Neural cell (in vitro differentiated cells): ENCODE measurements around the gene PLA2G12A. TPM values are rescaled to one million over a fixed set of nuclear protein-coding genes. Genes with fewer than 3 reads are reported as not detected.

Experiments used
- H2AFZ ChIP-seq: fragments of 200-600, 300-800 bp; sonication (generic), shearing (Covaris generic); 2 replicates; pipeline ENCODE4 v1.6.0; 2014; ENCODE audit warnings: low read depth, mild to moderate bottlenecking, antibody characterized with exemption, low read length, moderate library complexity
- H3F3A ChIP-seq: fragments of 200-600 bp; shearing (Covaris generic); 2 replicates; pipeline ENCODE4 v1.6.1; 2016; ENCODE audit warnings: mild to moderate bottlenecking, moderate library complexity, mixed read lengths, antibody characterized with exemption, low read length; ENCODE audit not compliant: insufficient read depth, poor library complexity, severe bottlenecking
- H3K27ac ChIP-seq: fragments of 200-600, 300-800 bp; sonication (generic), shearing (Covaris generic); 2 replicates; pipeline ENCODE4 v1.5.1; 2014; ENCODE audit warnings: mild to moderate bottlenecking, low read length, moderate library complexity
- H3K27me3 ChIP-seq: fragments of 300-800, 200-600 bp; sonication (generic), shearing (Covaris generic); 2 replicates; pipeline ENCODE4 v1.6.0; 2014; ENCODE audit warnings: mild to moderate bottlenecking, low read depth, low read length, moderate library complexity; ENCODE audit not compliant: insufficient read depth
- H3K36me3 ChIP-seq: fragments of 300-800, 200-600 bp; sonication (generic), shearing (Covaris generic); 2 replicates; pipeline ENCODE4 v1.5.1; 2014; ENCODE audit warnings: mild to moderate bottlenecking, antibody characterized with exemption, low read length, moderate library complexity; ENCODE audit not compliant: insufficient read depth
- H3K4me2 ChIP-seq: fragments of 300-800, 200-600 bp; sonication (generic), shearing (Covaris generic); 2 replicates; pipeline ENCODE4 v1.6.0; 2014; ENCODE audit warnings: mild to moderate bottlenecking, low read length
- H3K4me3 ChIP-seq: fragments of 300-800, 200-600 bp; sonication (generic), shearing (Covaris generic); 2 replicates; pipeline ENCODE4 v1.5.1; 2014; ENCODE audit warnings: mild to moderate bottlenecking, low read length, moderate library complexity
- H3K79me2 ChIP-seq: fragments of 200-600 bp; shearing (Covaris generic); replicated peaks from 2 replicates; pipeline ENCODE4 v1.6.0; 2014; ENCODE audit warnings: mild to moderate bottlenecking, low read length, moderate library complexity; ENCODE audit not compliant: insufficient read depth
- H3K9ac ChIP-seq: fragments of 300-800, 200-600 bp; sonication (generic), shearing (Covaris generic); 2 replicates; pipeline ENCODE4 v1.6.1; 2016; ENCODE audit warnings: mild to moderate bottlenecking, low read length, mixed read lengths
- H3K9me2 ChIP-seq: fragments of 200-600 bp; shearing (Covaris generic); 2 replicates; pipeline ENCODE4 v1.6.1; 2016; ENCODE audit warnings: mild to moderate bottlenecking, low read length, mixed read lengths; ENCODE audit not compliant: insufficient read depth
- H3K9me3 ChIP-seq: fragments of 200-600, 300-800 bp; sonication (generic), shearing (Covaris generic); 2 replicates; pipeline ENCODE4 v1.6.1; 2016; ENCODE audit warnings: mild to moderate bottlenecking, mixed run types, low read length, moderate library complexity, mixed read lengths
- H4K20me1 ChIP-seq: fragments of 200-600 bp; shearing (Covaris generic); 2 replicates; pipeline ENCODE4 v1.6.1; 2016; ENCODE audit warnings: mild to moderate bottlenecking, mixed run types; ENCODE audit not compliant: insufficient read depth
- EP300 ChIP-seq: fragments of 450-650 bp; conservative IDR thresholded peaks from 2 replicates; pipeline ENCODE4 v1.6.1; 2014; ENCODE audit warnings: antibody characterized with exemption, mild to moderate bottlenecking, moderate library complexity; ENCODE audit not compliant: poor library complexity, severe bottlenecking
- EZH2 ChIP-seq: fragments of 200-600, 300-800 bp; shearing (Covaris generic), sonication (generic); IDR thresholded peaks from 2 replicates; pipeline ENCODE4 v1.6.1; 2014; ENCODE audit warnings: antibody characterized with exemption, low read length, borderline replicate concordance, mild to moderate bottlenecking; ENCODE audit not compliant: insufficient read depth, poor library complexity, severe bottlenecking
- MXI1 ChIP-seq: fragments of 450-650 bp; conservative IDR thresholded peaks from 2 replicates; pipeline ENCODE4 v1.6.1; 2014; ENCODE audit warnings: antibody characterized with exemption, mild to moderate bottlenecking; ENCODE audit not compliant: poor library complexity, severe bottlenecking
- POLR2AphosphoS5 ChIP-seq: IDR thresholded peaks from 2 replicates; pipeline ENCODE4 v1.6.1; 2012
- RAD21 ChIP-seq: fragments of 450-650 bp; conservative IDR thresholded peaks from 2 replicates; pipeline ENCODE4 v1.6.1; 2014; ENCODE audit warnings: antibody characterized with exemption, mild to moderate bottlenecking, moderate library complexity
- SMC3 ChIP-seq: fragments of 450-650 bp; conservative IDR thresholded peaks from 2 replicates; pipeline ENCODE4 v1.6.1; 2014; ENCODE audit warnings: antibody characterized with exemption, mild to moderate bottlenecking, moderate library complexity; ENCODE audit not compliant: poor library complexity
- TAF1 ChIP-seq: IDR thresholded peaks from 2 replicates; pipeline ENCODE4 v1.6.1; 2012; ENCODE audit warnings: low read depth
- polyA plus RNA-seq: library from polyadenylated mRNA; depleted of rRNA; stranded (reverse); fragments of >200 nt; gene quantifications from 2 replicates; pipeline ENCODE4 v1.2.3, GENCODE V29; 2014
- TF ChIP-seq, protein P1 (sequence below): fragments of 450-650 bp; IDR thresholded peaks from 2 replicates; pipeline ENCODE4 v1.5.1; 2014; ENCODE audit warnings: antibody characterized with exemption, mild to moderate bottlenecking, moderate library complexity; ENCODE audit not compliant: poor library complexity, severe bottlenecking
- TF ChIP-seq, protein P2 (sequence below): IDR thresholded peaks from 2 replicates; pipeline ENCODE4 v1.6.1; 2012; ENCODE audit warnings: borderline replicate concordance

The PLA2G12A gene
- polyA plus RNA-seq, 1 donor from 2014 or later: 31.2 TPM

DNA sequence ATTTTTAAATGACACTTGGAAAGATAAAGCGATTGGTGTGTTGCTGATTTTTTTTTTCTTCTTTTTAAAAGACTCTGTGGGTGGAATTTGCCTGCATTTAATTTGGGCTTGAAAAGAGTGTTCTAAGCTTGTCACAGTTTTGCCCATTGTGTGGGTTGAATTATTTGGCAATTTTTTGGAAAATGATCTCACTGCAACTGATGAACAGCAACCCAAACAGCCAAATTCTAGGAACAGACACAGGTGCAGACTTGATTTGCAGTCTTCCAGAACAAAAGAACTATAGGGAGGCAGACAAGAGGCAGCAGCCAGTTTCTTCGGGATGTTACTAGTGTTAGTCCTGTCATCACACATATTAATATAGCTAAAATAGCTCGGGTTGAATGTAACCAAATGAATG, 67.1 kb downstream of the PLA2G12A start:
- Histone ChIP-seq H3K9me2 (no peaks in the 10 kb centered on the region), H2AFZ (peak overlapping the region; percentile 1), H3K27ac (no peak overlapping the region), H3K9me3 (no peaks in the 10 kb centered on the region), H3K36me3 (no peaks in the 10 kb centered on the region), H3K4me3 (no peak overlapping the region), H3K4me2 (no peak overlapping the region), H4K20me1 (no peaks in the 10 kb centered on the region), H3K79me2 (no peaks in the 10 kb centered on the region), H3F3A (no peaks in the 10 kb centered on the region), H3K27me3 (no peaks in the 10 kb centered on the region), H3K9ac (no peak overlapping the region)
- TF ChIP-seq, protein P1, sequence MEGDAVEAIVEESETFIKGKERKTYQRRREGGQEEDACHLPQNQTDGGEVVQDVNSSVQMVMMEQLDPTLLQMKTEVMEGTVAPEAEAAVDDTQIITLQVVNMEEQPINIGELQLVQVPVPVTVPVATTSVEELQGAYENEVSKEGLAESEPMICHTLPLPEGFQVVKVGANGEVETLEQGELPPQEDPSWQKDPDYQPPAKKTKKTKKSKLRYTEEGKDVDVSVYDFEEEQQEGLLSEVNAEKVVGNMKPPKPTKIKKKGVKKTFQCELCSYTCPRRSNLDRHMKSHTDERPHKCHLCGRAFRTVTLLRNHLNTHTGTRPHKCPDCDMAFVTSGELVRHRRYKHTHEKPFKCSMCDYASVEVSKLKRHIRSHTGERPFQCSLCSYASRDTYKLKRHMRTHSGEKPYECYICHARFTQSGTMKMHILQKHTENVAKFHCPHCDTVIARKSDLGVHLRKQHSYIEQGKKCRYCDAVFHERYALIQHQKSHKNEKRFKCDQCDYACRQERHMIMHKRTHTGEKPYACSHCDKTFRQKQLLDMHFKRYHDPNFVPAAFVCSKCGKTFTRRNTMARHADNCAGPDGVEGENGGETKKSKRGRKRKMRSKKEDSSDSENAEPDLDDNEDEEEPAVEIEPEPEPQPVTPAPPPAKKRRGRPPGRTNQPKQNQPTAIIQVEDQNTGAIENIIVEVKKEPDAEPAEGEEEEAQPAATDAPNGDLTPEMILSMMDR: no peak
- TF ChIP-seq POLR2AphosphoS5 (no peak), RAD21 (no peak), TAF1 (no peak), SMC3 (no peak)
- TF ChIP-seq, protein P2, sequence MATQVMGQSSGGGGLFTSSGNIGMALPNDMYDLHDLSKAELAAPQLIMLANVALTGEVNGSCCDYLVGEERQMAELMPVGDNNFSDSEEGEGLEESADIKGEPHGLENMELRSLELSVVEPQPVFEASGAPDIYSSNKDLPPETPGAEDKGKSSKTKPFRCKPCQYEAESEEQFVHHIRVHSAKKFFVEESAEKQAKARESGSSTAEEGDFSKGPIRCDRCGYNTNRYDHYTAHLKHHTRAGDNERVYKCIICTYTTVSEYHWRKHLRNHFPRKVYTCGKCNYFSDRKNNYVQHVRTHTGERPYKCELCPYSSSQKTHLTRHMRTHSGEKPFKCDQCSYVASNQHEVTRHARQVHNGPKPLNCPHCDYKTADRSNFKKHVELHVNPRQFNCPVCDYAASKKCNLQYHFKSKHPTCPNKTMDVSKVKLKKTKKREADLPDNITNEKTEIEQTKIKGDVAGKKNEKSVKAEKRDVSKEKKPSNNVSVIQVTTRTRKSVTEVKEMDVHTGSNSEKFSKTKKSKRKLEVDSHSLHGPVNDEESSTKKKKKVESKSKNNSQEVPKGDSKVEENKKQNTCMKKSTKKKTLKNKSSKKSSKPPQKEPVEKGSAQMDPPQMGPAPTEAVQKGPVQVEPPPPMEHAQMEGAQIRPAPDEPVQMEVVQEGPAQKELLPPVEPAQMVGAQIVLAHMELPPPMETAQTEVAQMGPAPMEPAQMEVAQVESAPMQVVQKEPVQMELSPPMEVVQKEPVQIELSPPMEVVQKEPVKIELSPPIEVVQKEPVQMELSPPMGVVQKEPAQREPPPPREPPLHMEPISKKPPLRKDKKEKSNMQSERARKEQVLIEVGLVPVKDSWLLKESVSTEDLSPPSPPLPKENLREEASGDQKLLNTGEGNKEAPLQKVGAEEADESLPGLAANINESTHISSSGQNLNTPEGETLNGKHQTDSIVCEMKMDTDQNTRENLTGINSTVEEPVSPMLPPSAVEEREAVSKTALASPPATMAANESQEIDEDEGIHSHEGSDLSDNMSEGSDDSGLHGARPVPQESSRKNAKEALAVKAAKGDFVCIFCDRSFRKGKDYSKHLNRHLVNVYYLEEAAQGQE: no peak

DNA sequence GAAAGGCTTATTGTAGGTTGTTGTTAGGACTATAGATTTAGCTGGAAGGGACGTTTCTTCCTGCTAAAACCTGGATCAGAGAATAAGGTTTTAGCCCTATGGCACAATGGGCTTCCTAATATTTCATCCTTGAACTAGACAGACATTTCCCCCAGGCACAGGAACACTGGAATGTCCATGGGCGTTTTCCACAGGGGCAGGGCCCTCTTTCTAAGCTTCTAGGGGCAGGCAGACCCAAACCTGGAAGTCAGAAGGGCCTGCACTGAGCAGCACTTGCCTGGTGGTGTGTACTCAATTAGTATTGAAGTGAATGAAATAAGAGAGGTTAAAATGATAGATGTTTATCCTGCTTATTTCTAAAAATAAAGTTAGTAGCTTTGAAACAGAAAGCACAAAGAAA, 67.8 kb downstream of the PLA2G12A start:
- Histone ChIP-seq H3K9me3 (no peaks in the 10 kb centered on the region), H3K4me2 (no peak overlapping the region), H3K27ac (no peak overlapping the region), H3K79me2 (no peaks in the 10 kb centered on the region), H3K9me2 (no peaks in the 10 kb centered on the region), H4K20me1 (no peaks in the 10 kb centered on the region), H3K36me3 (no peaks in the 10 kb centered on the region), H3F3A (no peaks in the 10 kb centered on the region), H2AFZ (no peak overlapping the region), H3K4me3 (no peak overlapping the region), H3K9ac (no peak overlapping the region), H3K27me3 (no peaks in the 10 kb centered on the region)
- TF ChIP-seq EZH2 (no peak), TAF1 (no peak), SMC3 (no peak), EP300 (no peak), MXI1 (no peak), RAD21 (no peak), POLR2AphosphoS5 (no peak)
- TF ChIP-seq, protein P1: no peak
- TF ChIP-seq, protein P2: no peak
